CD4-positive, alpha-beta T cell treated with Interleukin-6 for 4 hours (primary cell): ENCODE data around the gene HAUS7.
A peak's percentile ranks its signal among the peaks of the same experiment; 100 is the strongest.
"Not testable (repeated sequence)": the region's sequence is repeated elsewhere in the genome, so short reads cannot be mapped to it uniquely, and the experiment has no call there.

ENCODE experiments used
- DNase-seq: peaks from one replicate; pipeline ENCODE4 v3.0.0-alpha.2; 2020; ENCODE audit warnings: mixed read lengths

The HAUS7 gene

DNA sequence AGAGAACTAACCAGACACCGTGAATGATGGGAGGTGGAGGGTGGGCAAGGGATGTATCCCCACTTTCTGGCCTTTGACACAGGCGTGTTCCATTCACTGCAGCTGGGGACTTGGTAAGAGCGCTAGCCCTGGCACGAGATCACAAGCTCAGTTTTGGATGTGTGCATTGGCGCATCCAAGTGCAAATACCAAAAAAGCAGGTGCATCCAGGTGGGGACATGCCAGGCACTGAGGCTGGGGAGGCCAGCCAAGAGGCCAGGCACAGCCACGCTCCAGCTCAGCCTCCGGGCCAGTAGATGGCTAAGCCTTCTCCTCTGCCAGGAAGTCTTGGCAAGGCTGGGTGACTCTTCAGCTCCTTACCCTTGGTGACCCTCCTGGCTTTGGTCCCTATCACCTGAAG lies 63.5 kb downstream of the HAUS7 start:
- DNase-seq, result no peak

- no peak for DNase-seq
Observed at GRCh38 chrX:153406011-153406410, 64.4 kb downstream of the HAUS7 start.

DNA sequence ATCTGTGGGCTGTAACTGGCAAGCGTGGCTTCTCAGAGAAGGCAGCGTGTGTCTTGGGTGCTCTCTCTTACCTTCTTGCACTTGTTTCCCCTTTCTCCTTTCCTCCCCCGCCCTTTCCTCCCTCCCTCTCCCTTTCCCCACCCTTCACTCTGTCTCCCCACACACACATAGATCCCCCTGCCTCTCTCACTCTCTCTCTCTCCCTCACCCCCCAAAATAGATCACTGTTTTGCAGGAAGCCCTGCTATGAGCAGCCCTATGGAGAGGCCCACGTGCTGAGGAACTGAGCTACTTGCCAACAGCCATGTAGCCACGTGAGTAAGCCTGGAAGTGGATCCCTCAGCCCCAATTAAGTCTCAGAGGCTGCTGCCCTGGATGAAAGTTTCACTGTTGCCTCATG lies 65.0 kb downstream of the HAUS7 start:
- DNase-seq, result no peak

DNA sequence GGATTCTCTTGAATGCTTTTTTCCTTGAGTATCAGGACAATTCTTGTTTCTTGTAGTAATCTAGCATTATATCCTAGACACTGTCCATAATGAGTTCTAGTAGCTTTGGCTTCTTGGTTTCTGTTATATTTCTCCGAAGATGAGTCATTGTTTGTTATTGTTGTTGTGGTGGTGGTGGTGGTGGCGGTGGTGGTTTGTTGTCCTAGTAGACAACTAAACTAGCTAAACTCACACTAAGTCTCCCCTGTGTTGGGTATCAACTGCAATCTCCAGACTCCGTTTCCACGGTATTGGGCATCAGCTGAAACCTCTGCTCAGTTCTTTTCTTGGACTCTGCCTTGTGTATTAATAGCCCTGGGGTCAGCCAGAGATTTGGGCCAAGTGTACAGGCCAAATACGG lies 66.0 kb downstream of the HAUS7 start:
- DNase-seq, result not testable (repeated sequence)

DNA sequence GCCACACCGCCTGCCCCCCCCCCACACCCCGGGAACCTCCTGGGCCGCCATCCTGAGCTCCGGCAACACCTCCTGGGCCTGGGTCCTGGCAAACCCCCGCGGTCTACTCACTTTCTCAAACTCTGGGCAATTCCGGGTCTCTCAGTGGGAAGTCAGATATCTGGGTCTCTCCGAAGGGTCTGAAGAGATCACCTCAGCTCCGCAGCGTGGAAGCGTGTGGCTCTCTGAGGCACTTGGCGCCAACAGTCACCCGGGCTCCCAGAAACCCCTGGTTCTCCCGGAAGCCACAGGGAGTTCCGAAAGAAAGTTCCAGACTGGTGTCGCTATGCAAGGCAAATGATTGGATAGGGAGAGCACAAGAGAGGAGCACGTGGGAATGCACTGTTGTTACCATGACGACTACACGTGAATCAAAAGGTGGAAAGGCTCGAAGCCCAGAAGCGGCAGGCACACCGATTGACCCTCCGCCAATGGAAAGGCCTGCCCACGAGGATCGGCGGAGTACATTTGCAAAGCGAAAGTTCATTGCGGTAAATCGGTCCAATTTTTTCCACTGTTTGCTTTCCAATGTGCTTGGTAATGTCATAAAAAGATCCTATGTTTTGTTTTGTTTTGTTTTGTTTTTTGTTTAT lies 69.1 kb downstream of the HAUS7 start, which contains the start of gene PNMA6E:
Gene PNMA6E, minus strand, starts transcription at position 218 of the 632 bp plus-strand sequence. CDS start 2,501 bp downstream, outside the sequence.
- DNase-seq, result no peak

GRCh38 chrX:153400146-153401132 lies 69.9 kb downstream of the HAUS7 start:
- peak; percentile 59 for DNase-seq

DNA sequence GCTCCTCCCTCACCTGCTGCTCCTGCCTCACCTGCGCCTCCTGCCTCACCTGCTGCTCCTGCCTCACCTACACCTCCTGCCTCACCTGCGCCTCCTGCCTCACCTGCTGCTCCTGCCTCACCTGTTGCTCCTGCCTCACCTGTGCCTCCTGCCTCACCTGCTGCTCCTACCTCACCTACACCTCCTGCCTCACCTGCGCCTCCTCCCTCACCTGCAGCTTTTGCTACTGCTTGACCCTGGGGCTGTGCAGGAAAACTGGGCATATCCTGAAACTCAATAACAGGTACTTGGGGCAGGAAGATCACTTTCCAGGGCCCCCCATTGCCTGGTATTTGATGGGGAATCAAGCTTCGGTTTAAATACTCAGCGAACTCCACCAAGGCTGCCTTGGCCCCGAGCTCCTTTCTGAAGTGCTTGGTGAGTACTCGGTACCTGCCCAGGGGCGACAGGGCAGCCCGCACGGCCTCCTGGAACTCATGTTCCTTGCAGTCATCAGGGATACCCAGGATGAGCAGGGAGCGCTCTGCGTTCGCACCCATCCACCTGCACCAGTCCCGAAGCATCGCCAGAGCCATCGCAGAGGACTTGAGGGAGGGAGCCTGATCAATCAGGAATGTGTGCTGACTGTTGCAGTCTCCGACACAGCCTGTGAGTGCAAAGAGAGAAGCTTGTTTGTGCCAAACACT lies 72.0 kb downstream of the HAUS7 start:
- no peak for DNase-seq
